Muscle layer of duodenum (tissue), 2 donors: ENCODE measurements around the gene SLC51A.
"Not testable (repeated sequence)": the region's sequence is repeated elsewhere in the genome, so short reads cannot be mapped to it uniquely, and the experiment has no call there.

Experiments used
- H3K27ac ChIP-seq: one replicate; pipeline ENCODE4 v1.7.0; 2013; ENCODE audit warnings: mild to moderate bottlenecking, low read length
- H3K27me3 ChIP-seq: one replicate; pipeline ENCODE4 v1.7.0; 2013; ENCODE audit warnings: low read depth, mild to moderate bottlenecking, control low read depth, low read length
- H3K36me3 ChIP-seq, 2 donors: one replicate each; pipeline ENCODE4 v1.7.0; 2013; ENCODE audit warnings: low read length in 2 of 2, control low read depth in 1 of 2, mild to moderate bottlenecking in 1 of 2; ENCODE audit not compliant: insufficient read depth in 2 of 2, control insufficient read depth in 1 of 2
- H3K4me1 ChIP-seq, 2 donors: one replicate each; pipeline ENCODE4 v1.7.0; 2013; ENCODE audit warnings: low read length in 2 of 2, mild to moderate bottlenecking in 2 of 2, control low read depth in 1 of 2, moderate library complexity in 1 of 2; ENCODE audit not compliant: insufficient read depth in 2 of 2, control insufficient read depth in 1 of 2
- H3K4me3 ChIP-seq, 2 donors: one replicate each; pipeline ENCODE4 v1.7.0; 2013; ENCODE audit warnings: low read length in 2 of 2, low read depth in 1 of 2, mild to moderate bottlenecking in 1 of 2
- H3K9me3 ChIP-seq, 2 donors: one replicate each; pipeline ENCODE4 v1.7.0; 2013; ENCODE audit warnings: low read length in 2 of 2, control low read depth in 1 of 2, mild to moderate bottlenecking in 1 of 2; ENCODE audit not compliant: control insufficient read depth in 1 of 2
- donor health status: healthy.

SLC51A gene

GRCh38 chr3:196179380-196180308 is 36.7 kb upstream of the SLC51A start:
- Histone ChIP-seq H3K27me3 (no peaks in the 10 kb centered on the region), H3K36me3 (no peaks in the 10 kb centered on the region), H3K9me3 (no peaks in the 10 kb centered on the region), H3K27ac (peak overlapping the region; percentile 74), H3K4me1 (peaks cover 0 to 5% of the 10 kb centered on the region in 2 donors), H3K4me3 (peak overlapping the region in 1 of 2 donors; percentile 23)

- Histone ChIP-seq H3K36me3 (no peaks in the 10 kb centered on the region), H3K27me3 (no peaks in the 10 kb centered on the region), H3K27ac (peak overlapping the region; percentile 74), H3K9me3 (no peaks in the 10 kb centered on the region), H3K4me3 (no peak overlapping the region), H3K4me1 (peaks cover 0 to 5% of the 10 kb centered on the region in 2 donors)
Measured at GRCh38 chr3:196180346-196180745, 36.0 kb upstream of the SLC51A start.

- Histone ChIP-seq H3K27ac (no peak overlapping the region), H3K4me1 (peaks cover 0 to 5% of the 10 kb centered on the region in 2 donors), H3K36me3 (no peaks in the 10 kb centered on the region), H3K9me3 (no peaks in the 10 kb centered on the region), H3K27me3 (no peaks in the 10 kb centered on the region), H3K4me3 (no peak overlapping the region)
Measured at GRCh38 chr3:196181127-196181546, 35.2 kb upstream of the SLC51A start.

- not testable (repeated sequence) for H3K4me3 ChIP-seq, H3K27me3 ChIP-seq, H3K9me3 ChIP-seq, H3K4me1 ChIP-seq, H3K36me3 ChIP-seq, H3K27ac ChIP-seq
Measured at GRCh38 chr3:196184169-196184432, 32.2 kb upstream of the SLC51A start.

DNA sequence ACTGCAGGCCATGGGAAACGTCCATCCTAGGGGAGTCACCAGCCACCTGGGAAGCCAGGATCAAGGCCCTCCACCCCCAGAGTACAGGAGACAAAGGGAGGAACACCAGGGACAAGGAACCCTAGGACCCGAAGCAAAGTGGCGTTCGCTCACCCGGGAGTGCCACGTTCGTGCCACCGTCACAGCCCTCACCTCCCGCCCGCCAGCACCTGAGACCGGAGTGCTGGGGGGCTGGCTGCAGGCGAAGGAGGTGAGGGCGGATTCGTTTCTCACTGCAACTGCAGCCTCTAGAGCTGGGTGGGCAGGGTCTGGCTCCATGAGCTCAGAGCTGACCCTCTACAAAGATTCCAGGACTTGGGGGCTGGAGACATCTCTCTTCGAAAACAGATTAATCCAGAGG is 31.5 kb upstream of the SLC51A start:
- Histone ChIP-seq H3K4me3 (no peak overlapping the region), H3K9me3 (no peaks in the 10 kb centered on the region), H3K4me1 (peaks cover 0 to 3% of the 10 kb centered on the region in 2 donors), H3K27ac (no peak overlapping the region), H3K36me3 (no peaks in the 10 kb centered on the region), H3K27me3 (no peaks in the 10 kb centered on the region)

DNA sequence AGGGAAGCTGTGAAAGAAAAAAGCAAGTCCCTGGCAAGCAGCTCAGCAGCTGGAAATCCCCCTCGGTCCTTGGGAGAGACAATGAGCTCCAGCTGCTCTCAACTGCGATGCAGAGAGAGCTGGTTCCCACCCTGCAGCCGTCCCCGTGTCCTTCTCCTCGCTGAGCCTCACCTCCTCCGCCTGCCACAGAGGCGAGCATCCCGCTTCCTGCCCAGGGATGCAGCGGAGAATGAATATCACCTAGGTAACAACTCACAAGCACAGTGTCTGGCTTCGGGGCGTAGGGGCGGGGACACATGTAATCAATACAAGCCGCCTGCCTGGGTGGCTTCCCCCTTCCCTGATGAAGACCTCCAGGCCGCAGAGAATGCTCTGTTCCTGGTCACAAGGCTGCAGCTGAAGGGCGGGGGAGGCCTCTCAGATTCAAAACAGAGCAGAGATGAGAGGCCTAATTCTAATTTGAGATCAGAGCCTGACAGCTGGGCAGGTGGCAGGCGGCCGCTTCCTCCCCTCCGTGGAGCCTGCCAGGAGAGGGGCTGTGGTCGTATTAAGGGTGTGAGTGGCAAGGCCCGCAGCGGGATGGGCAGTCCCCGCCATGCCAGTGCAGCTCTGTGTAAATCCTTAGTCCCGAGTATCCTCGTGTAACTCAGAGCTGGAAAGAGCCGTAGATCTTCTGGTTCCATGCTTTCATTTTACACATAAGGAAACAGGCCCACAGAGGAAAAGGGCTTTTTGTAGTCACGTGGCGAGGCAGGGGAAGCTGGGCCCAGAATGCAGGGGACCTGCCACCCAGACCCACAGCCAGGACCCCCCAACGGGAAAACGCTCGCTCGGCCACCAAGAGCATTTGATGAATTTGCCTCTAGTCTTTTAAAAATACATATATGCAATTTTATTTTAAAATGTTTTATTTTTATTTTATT is 29.4 kb upstream of the SLC51A start:
- Histone ChIP-seq H3K4me3 (peak overlapping the region in 1 of 2 donors; percentile 25), H3K9me3 (no peaks in the 10 kb centered on the region), H3K4me1 (peaks cover 0 to 3% of the 10 kb centered on the region in 2 donors), H3K27me3 (no peaks in the 10 kb centered on the region), H3K36me3 (no peaks in the 10 kb centered on the region), H3K27ac (no peak overlapping the region)

DNA sequence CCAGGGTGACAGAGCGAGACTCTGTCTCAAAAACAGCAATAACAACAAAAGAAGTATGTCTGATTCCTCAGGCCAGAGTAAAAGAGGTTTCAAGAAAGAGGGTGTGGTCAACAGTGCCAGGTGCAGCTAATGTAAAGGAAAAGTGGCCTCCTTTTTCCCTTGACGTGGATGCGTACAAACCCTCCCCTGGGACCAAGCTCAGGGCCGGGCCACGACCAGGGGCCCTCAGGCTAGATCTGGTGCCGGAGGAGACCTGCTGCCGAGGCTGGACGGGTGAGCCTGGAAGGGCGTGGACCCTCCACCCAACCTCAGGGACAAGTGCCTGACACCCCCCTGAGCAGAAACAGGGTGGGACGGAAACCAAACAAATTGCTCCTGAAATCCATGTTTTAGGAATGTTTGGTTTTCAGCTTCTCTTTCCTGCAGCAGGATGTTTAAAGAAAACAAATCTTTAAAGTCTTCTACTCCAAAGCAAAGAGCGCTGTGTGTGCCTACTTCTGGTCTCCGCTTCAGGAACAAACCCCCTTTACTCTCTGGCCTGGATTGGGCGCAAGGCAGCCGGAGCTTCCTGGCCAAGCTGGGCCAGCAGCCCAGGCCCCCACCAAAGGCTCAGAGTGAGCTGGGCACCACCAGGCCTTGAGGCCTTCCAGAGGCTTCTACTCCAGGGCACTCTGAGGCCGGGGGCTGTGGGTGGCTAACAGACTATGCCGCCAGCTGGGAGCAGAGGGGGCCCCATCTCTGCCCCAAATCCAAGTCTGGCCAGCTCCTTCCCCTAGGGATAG is 26.6 kb upstream of the SLC51A start:
- Histone ChIP-seq H3K27me3 (no peaks in the 10 kb centered on the region), H3K27ac (no peak overlapping the region), H3K9me3 (no peaks in the 10 kb centered on the region), H3K4me1 (peaks cover 3% of the 10 kb centered on the region in 2 donors), H3K36me3 (no peaks in the 10 kb centered on the region), H3K4me3 (no peak overlapping the region)

- Histone ChIP-seq H3K4me3 (no peak overlapping the region), H3K36me3 (no peaks in the 10 kb centered on the region), H3K27ac (peak overlapping the region; percentile 63), H3K4me1 (peaks cover 0 to 3% of the 10 kb centered on the region in 2 donors), H3K9me3 (no peaks in the 10 kb centered on the region), H3K27me3 (no peaks in the 10 kb centered on the region)
Measured at GRCh38 chr3:196192036-196192523, 24.3 kb upstream of the SLC51A start.

- no peaks in the 10 kb centered on the region for H3K9me3 ChIP-seq
- H3K4me3 ChIP-seq: no peak overlapping the region
- no peaks in the 10 kb centered on the region for H3K27me3 ChIP-seq
- H3K4me1 ChIP-seq: peaks cover 0 to 3% of the 10 kb centered on the region in 2 donors
- peak overlapping the region; percentile 63 for H3K27ac ChIP-seq
- H3K36me3 ChIP-seq: no peaks in the 10 kb centered on the region
Measured at GRCh38 chr3:196192524-196193051, 23.7 kb upstream of the SLC51A start.

DNA sequence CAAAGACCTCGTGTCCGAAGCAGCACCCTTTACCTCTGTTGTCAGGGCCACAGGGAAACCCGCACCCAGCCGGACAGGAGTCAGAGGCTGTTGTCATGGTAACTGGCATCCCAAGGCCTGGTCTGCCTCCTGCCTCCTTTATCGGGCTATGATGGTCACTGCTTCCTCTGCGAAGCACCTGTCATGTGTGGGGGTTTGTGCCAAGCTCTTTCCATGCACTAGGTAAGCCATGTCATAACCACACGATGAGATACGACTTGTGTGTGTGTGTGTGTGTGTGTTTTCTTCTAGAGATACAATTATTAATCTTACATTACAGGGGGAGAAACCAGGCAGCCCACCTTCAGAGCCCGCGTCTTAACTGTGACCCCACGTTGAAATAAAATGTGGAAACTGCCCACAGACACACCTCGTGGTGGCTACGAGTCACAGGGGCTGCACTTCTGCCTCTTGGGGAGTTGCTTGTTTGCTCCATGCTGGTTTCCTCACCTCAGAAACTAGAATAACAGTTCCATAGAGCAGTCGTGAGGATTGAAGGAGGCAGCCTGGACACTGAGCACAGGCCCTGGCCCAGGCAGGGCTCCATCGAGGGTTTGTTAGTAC is 23.1 kb upstream of the SLC51A start:
- H3K36me3 ChIP-seq: no peaks in the 10 kb centered on the region
- H3K27ac ChIP-seq: peak overlapping the region; percentile 51
- peaks cover 0 to 3% of the 10 kb centered on the region in 2 donors for H3K4me1 ChIP-seq
- H3K27me3 ChIP-seq: no peaks in the 10 kb centered on the region
- no peak overlapping the region for H3K4me3 ChIP-seq
- H3K9me3 ChIP-seq: no peaks in the 10 kb centered on the region
